Body of pancreas (tissue), 4 donors: ENCODE results near the gene CDK14. TPM values are rescaled to one million over a fixed set of nuclear protein-coding genes. Genes with fewer than 3 reads are reported as not detected.

Experiments
- ATAC-seq: fragments of 150-250 bp; one replicate; pipeline ENCODE4 v1.9.1; 2016
- DNase-seq, 4 donors: peaks; one replicate each; pipeline ENCODE4 v3.0.0-alpha.2; 2019
- H3K27ac ChIP-seq, 4 donors: fragments of 200-600 bp; sonication (generic); 1 replicate in 3 of 4; 2 replicates in 1 of 4; pipeline versions ENCODE4 v1.5.1 to v1.6.1; 2016 to 2019; ENCODE audit warnings: mild to moderate bottlenecking in 1 of 4, mixed read lengths in 1 of 4, moderate library complexity in 1 of 4
- H3K27me3 ChIP-seq, 2 donors: fragments of 200-600 bp; sonication (generic); one replicate each; pipeline ENCODE4 v1.6.0; 2016; ENCODE audit warnings: mild to moderate bottlenecking in 1 of 2
- H3K36me3 ChIP-seq, 2 donors: fragments of 200-600 bp; sonication (generic); replicated peaks in 1 of 2; 2 replicates each; pipeline ENCODE4 v1.5.1; 2016; ENCODE audit warnings: low read depth in 2 of 2; ENCODE audit not compliant: insufficient read depth in 1 of 2
- H3K4me1 ChIP-seq: fragments of 200-600 bp; sonication (generic); one replicate; pipeline ENCODE4 v1.6.0; 2016
- H3K4me3 ChIP-seq, 2 donors: fragments of 200-600 bp; sonication (generic); 1 replicate in 1 of 2; 2 replicates in 1 of 2; pipeline ENCODE4 v1.5.1; 2016 to 2019
- H3K9me3 ChIP-seq, 3 donors: fragments of 200-600 bp; sonication (generic); 1 replicate in 2 of 3; 2 replicates in 1 of 3; pipeline ENCODE4 v1.5.1; 2016
- CTCF ChIP-seq, 7 experiments: fragments of 450-650 bp in 4 of 7; fragments of 200-600 bp in 3 of 7; sonication (generic) in 3 of 7; IDR thresholded peaks; one replicate each; pipeline ENCODE4 v1.5.1; 2016 to 2019; ENCODE audit warnings: antibody characterized with exemption in 7 of 7
- POLR2A ChIP-seq, 3 donors: fragments of 450-650 bp; IDR thresholded peaks; one replicate each; pipeline ENCODE4 v1.6.1; 2016; ENCODE audit warnings: antibody characterized with exemption in 3 of 3, mild to moderate bottlenecking in 2 of 3
- WGBS, 2 donors: methylation state at CpG; one replicate each; pipeline ENCODE4 v1.1.5; 2017; 5-methylcytosine and 5-hydroxymethylcytosine counted together
- intact Hi-C: fragments of 100-400 bp; cut with DNase I; formaldehyde crosslinking; loops from one replicate; pipeline ENCODE4 v1.15.1; 2023
- total RNA-seq, 2 donors: library from RNA; depleted of rRNA; stranded (reverse); fragments of >200 nt; gene quantifications; one replicate each; pipeline ENCODE4 v1.1.0, GENCODE V29; 2016

Gene CDK14
- total RNA-seq, 2 donors from 2014 or later = 21.8 to 35.6 TPM

- intact Hi-C loops = loop anchor here (5.0 kb wide), 1 partner anchor 328 kb away; no protein-coding TSS in a partner anchor
- H3K9me3 ChIP-seq = no peaks in the 10 kb centered on the region
- peak overlapping the region in 3 of 4 donors; percentile 60 to 90 (median 76) for H3K27ac ChIP-seq
- H3K4me3 ChIP-seq = no peak overlapping the region
- H3K36me3 ChIP-seq = no peaks in the 10 kb centered on the region
- 16 to 19% methylated on average over 5 of the region's 5 CpGs for WGBS, 2 donors
- TF ChIP-seq CTCF (IDR thresholded peaks at IDR 0.05) (peak; percentile 51 to 96 (median 94)), POLR2A (IDR thresholded peaks at IDR 0.05) (no peak)
- DNase-seq = peak; percentile 74 to 83 (median 80)
- ATAC-seq = peak; percentile 91
- no peaks in the 10 kb centered on the region for H3K27me3 ChIP-seq
- H3K4me1 ChIP-seq = peaks cover 50% of the 10 kb centered on the region
These were observed 112.8 kb downstream of the CDK14 start for GRCh38 chr7:90708841-90709317.

- WGBS, 2 donors = 9 to 13% methylated on average over 11 of the region's 11 CpGs
- DNase-seq (peak; percentile 27 to 58 (median 38)), ATAC-seq (peak; percentile 63)
- peaks cover 54% of the 10 kb centered on the region for H3K4me1 ChIP-seq
- no peaks in the 10 kb centered on the region for H3K36me3 ChIP-seq
- no peak overlapping the region for H3K4me3 ChIP-seq
- no peaks in the 10 kb centered on the region for H3K9me3 ChIP-seq
- intact Hi-C loops = loop anchor here (5.0 kb wide), 1 partner anchor 328 kb away; no protein-coding TSS in a partner anchor
- H3K27me3 ChIP-seq = no peaks in the 10 kb centered on the region
- TF ChIP-seq CTCF (IDR thresholded peaks at IDR 0.05) = no peak
- TF ChIP-seq POLR2A (IDR thresholded peaks at IDR 0.05) = peak in 2 of 3 donors; percentile 28 to 29
- peak overlapping the region; percentile 60 to 90 (median 70) for H3K27ac ChIP-seq
These were observed 113.7 kb downstream of the CDK14 start for GRCh38 chr7:90709501-90710465.

- intact Hi-C loops = no loop called here
- H3K9me3 ChIP-seq = no peaks in the 10 kb centered on the region
- TF ChIP-seq CTCF (IDR thresholded peaks at IDR 0.05) (no peak), POLR2A (IDR thresholded peaks at IDR 0.05) (no peak)
- H3K4me1 ChIP-seq = peaks cover 60% of the 10 kb centered on the region
- no peak overlapping the region for H3K4me3 ChIP-seq
- no peaks in the 10 kb centered on the region for H3K27me3 ChIP-seq
- DNase-seq (no peak), ATAC-seq (no peak)
- 12 to 18% methylated on average over 4 of the region's 4 CpGs for WGBS, 2 donors
- H3K36me3 ChIP-seq = no peaks in the 10 kb centered on the region
- peak overlapping the region; percentile 60 to 90 (median 70) for H3K27ac ChIP-seq
These were observed 114.3 kb downstream of the CDK14 start for GRCh38 chr7:90710466-90710850.

- H3K27ac ChIP-seq = peak overlapping the region in 3 of 4 donors; percentile 22 to 90 (median 26)
- peaks cover 80% of the 10 kb centered on the region for H3K4me1 ChIP-seq
- no peaks in the 10 kb centered on the region for H3K9me3 ChIP-seq
- 12 to 24% methylated on average over 1 of the region's 1 CpG for WGBS, 2 donors
- no peaks in the 10 kb centered on the region for H3K36me3 ChIP-seq
- H3K27me3 ChIP-seq = no peaks in the 10 kb centered on the region
- DNase-seq = no peak
- H3K4me3 ChIP-seq = no peak overlapping the region
- intact Hi-C loops = no loop called here
- no peak for ATAC-seq
- TF ChIP-seq CTCF (IDR thresholded peaks at IDR 0.05) = no peak
- no peak for TF ChIP-seq POLR2A (IDR thresholded peaks at IDR 0.05)
These were observed 117.5 kb downstream of the CDK14 start for GRCh38 chr7:90713628-90714027.
